Skeletal muscle tissue (tissue), 4 donors: ENCODE results near the gene GPATCH2. TPM values are rescaled to one million over a fixed set of nuclear protein-coding genes. Genes with fewer than 3 reads are reported as not detected.

ENCODE experiments used
- H3K27ac ChIP-seq: one replicate; pipeline ENCODE4 v1.7.0; 2013; ENCODE audit warnings: mild to moderate bottlenecking, low read depth, low read length, inconsistent platforms
- H3K27me3 ChIP-seq, 3 donors: one replicate each; pipeline ENCODE4 v1.7.0; 2013; ENCODE audit warnings: low read length in 3 of 3; ENCODE audit not compliant: control insufficient read depth in 3 of 3, insufficient read depth in 3 of 3
- H3K36me3 ChIP-seq, 3 donors: one replicate each; pipeline ENCODE4 v1.7.0; 2013; ENCODE audit warnings: low read length in 3 of 3; ENCODE audit not compliant: control insufficient read depth in 3 of 3, insufficient read depth in 3 of 3
- H3K4me1 ChIP-seq, 3 donors: one replicate each; pipeline ENCODE4 v1.7.0; 2013; ENCODE audit warnings: low read length in 3 of 3, mild to moderate bottlenecking in 3 of 3; ENCODE audit not compliant: control insufficient read depth in 3 of 3, insufficient read depth in 3 of 3
- H3K4me3 ChIP-seq, 3 donors: one replicate each; pipeline ENCODE4 v1.7.0; 2013; ENCODE audit warnings: low read length in 3 of 3
- H3K9ac ChIP-seq, 3 donors: one replicate each; pipeline ENCODE4 v1.7.0; 2013; ENCODE audit warnings: low read length in 3 of 3, mild to moderate bottlenecking in 3 of 3, moderate library complexity in 2 of 3, low read depth in 1 of 3
- H3K9me3 ChIP-seq, 3 donors: one replicate each; pipeline ENCODE4 v1.7.0; 2013; ENCODE audit warnings: low read length in 3 of 3; ENCODE audit not compliant: control insufficient read depth in 3 of 3
- total RNA-seq: library from RNA; depleted of rRNA; stranded (reverse); fragments of >200 nt; gene quantifications from one replicate; pipeline ENCODE4 v1.2.3, GENCODE V29; 2014
- donor health status: Osteomylitis.

GPATCH2 gene
- total RNA-seq, 1 donor from 2014 or later = 15.7 TPM

DNA sequence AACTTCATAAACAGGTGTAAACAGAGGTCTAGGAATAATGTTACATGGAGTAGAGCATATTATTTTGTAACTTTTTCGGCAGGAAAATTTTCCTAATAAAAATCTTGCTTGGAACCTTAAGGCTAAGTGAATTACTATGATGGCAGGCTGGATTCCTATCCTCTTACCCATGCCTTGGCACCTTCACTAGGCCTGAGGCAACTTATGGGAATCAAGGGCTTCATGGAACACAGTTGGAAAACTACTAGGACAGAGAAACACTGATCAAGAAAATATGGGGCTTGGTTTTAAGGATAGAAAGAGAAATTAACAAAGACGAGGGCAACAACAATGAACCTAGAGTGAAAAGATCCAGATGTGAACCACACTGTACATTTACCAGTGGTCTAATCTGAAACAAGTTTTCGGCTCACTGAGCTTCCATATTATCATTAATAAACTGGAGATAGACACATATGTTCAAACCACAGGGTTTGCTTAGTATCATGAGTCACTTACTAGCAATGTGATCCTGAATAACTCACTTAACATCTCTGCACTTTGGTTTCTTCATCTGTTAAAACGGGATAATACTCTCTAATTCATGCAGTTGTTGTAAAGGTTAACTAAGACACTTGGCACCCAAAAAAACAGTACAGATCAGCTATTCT, 68.5 kb downstream of the GPATCH2 start:
- H3K36me3 ChIP-seq = peaks cover 0 to 2% (median 0%) of the 10 kb centered on the region in 3 donors
- no peaks in the 10 kb centered on the region for H3K27me3 ChIP-seq
- no peak overlapping the region for H3K4me3 ChIP-seq
- H3K9ac ChIP-seq = no peak overlapping the region
- H3K4me1 ChIP-seq = no peaks in the 10 kb centered on the region
- no peak overlapping the region for H3K27ac ChIP-seq
- no peaks in the 10 kb centered on the region for H3K9me3 ChIP-seq

DNA sequence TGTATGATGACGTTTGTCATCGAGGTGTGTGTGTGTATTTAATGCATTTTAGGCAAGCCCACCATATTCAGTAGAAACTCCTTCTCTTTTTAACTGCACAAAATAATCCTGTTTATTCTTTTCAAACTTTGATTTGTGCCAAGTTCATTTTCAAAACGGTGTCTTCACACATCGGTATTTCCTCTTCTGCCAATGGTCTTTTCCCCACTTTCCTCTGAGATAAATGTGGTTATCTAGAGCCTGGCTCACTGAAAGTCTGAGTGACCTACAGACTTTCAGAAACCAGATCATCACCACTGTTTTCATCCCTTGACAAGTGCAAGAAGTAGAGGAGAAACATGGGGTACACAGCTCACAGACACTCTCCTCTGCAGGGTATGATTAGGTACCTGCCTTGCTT, 69.4 kb downstream of the GPATCH2 start:
- H3K36me3 ChIP-seq = peaks cover 0 to 2% (median 0%) of the 10 kb centered on the region in 3 donors
- no peak overlapping the region for H3K9ac ChIP-seq
- H3K27ac ChIP-seq = no peak overlapping the region
- H3K9me3 ChIP-seq = no peaks in the 10 kb centered on the region
- H3K4me3 ChIP-seq = no peak overlapping the region
- H3K4me1 ChIP-seq = no peaks in the 10 kb centered on the region
- H3K27me3 ChIP-seq = no peaks in the 10 kb centered on the region

DNA sequence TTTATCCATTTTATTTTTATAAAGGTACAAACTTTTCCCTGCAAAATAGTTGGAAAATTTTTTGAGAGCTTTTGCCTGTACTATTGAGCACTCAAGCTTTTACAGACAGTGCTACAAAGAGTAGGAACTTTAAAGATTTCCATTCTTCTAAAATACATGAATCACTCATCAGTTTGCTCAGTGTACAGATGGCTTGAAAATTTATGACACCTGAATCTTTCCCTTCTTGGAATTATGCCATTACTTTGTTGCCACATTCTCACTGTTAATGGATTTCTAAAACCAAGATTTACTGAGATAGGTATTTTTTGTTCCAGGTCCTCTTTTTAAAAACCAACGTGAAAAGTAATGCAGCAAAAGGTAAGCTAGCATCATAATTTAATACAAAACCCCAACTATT, 76.0 kb downstream of the GPATCH2 start:
- H3K4me1 ChIP-seq = no peaks in the 10 kb centered on the region
- H3K27ac ChIP-seq = no peak overlapping the region
- no peaks in the 10 kb centered on the region for H3K36me3 ChIP-seq
- H3K4me3 ChIP-seq = no peak overlapping the region
- no peak overlapping the region for H3K9ac ChIP-seq
- no peaks in the 10 kb centered on the region for H3K9me3 ChIP-seq
- H3K27me3 ChIP-seq = no peaks in the 10 kb centered on the region

DNA sequence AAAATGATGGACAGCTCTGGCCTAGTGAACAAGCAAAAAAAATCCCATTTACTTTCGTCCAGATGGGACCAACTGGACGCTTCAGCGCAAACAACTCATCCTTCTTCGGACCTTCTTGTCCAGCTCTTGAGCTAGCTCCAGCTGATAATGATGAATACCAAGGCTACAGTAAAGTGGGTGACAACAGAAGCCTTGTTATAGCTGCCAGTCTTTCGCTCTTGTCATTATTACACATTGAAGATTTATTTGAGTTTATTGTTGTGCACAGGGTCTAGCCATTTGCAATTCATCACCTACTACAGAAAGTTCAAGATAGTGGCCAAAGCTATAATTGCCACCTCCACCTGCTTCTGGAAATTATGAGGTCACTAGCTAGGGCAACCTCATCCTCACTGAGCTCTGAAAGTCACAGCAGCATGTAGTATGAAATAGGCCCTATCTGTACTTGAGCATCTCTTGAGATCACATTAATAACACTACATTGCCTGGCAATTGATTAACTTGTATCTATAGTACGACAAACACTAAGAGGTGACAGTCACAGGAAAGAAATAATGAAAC, 76.9 kb downstream of the GPATCH2 start:
- H3K9ac ChIP-seq = no peak overlapping the region
- no peaks in the 10 kb centered on the region for H3K9me3 ChIP-seq
- no peaks in the 10 kb centered on the region for H3K36me3 ChIP-seq
- H3K27me3 ChIP-seq = no peaks in the 10 kb centered on the region
- H3K27ac ChIP-seq = no peak overlapping the region
- H3K4me1 ChIP-seq = no peaks in the 10 kb centered on the region
- H3K4me3 ChIP-seq = no peak overlapping the region

DNA sequence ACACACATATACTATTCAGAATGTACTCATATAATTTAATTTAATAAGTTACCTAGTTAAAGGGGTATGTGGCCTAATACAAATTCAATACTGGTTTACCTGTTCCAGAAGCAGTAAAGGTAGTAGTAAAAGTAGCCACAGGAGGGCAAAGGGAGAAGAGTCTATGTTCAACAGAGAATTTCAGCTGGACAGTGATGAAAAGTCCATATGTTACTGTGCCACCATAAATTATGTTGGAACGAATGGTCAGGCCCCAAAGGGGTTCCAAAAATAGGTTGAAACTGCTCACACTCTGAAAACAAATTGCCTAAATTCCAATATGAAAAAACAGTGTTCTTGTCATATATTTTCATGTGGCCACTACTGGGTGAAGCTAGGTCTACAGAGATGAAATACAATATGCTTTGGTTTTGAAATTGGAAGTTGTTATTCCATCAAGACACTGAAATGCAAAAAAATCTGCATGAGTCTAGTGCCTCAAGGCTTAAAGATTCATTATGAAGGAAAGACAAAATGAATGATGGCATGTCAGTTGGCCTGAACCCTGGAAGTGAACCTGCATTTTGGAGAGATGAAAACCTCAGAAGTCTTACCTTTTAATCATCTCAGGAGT, 78.4 kb downstream of the GPATCH2 start:
- no peak overlapping the region for H3K4me3 ChIP-seq
- H3K9ac ChIP-seq = no peak overlapping the region
- peaks cover 0 to 4% (median 0%) of the 10 kb centered on the region in 3 donors for H3K36me3 ChIP-seq
- H3K27me3 ChIP-seq = no peaks in the 10 kb centered on the region
- H3K4me1 ChIP-seq = no peaks in the 10 kb centered on the region
- no peaks in the 10 kb centered on the region for H3K9me3 ChIP-seq
- H3K27ac ChIP-seq = no peak overlapping the region

DNA sequence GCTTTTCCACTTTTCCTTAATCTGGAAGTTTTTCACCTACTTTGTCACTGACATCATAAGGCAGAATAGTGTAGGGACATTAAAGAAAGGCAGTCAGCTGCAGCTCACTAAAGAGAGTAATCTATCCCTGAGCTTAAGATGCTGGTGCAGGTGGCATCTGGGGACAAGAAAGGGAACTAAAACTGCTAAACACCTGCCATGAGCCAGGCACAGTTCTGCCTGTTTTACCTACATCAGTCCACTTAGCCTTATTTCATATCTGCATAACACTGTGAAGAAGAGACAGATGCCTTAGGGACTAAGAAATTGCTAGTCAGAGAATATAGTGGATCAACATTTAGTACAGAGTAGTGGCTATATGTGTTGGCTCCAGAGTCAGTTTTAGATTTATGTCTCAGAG, 88.1 kb downstream of the GPATCH2 start:
- Histone ChIP-seq H3K9me3 (no peaks in the 10 kb centered on the region), H3K4me3 (no peak overlapping the region), H3K27ac (no peak overlapping the region), H3K4me1 (no peaks in the 10 kb centered on the region), H3K27me3 (no peaks in the 10 kb centered on the region), H3K9ac (no peak overlapping the region), H3K36me3 (peaks cover 0 to 4% (median 0%) of the 10 kb centered on the region in 3 donors)

DNA sequence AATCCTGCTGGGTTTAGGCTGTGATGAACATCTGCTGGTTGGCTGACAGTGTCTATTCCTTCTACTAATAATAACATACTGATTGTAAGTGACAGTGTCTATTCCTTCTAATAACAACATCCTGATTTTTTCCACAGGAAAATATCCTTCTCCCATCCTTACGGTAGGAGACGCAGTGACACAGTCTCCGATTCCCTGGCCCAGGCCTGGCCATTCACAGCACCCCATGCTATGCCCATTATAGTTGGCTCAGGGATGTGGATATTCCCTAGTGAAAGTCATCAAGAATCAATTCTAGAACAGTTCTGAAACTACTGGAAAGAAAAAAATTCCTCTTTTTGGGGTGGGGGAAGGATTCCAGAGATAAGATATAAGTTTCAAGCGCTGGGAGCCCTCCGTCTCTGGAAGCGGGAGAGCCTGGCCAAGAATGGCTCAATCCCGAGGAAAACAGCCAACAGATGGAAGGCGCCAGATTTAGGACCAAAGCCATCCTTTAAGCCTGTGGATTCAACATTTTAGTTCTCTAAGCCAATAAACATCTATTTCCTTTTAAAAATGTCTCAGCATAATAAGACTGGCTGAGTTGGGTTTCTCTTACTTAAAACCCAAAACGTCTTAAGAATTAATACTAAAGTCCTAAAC, 88.6 kb downstream of the GPATCH2 start:
- Histone ChIP-seq H3K27me3 (no peaks in the 10 kb centered on the region), H3K4me1 (no peaks in the 10 kb centered on the region), H3K36me3 (no peaks in the 10 kb centered on the region), H3K9ac (no peak overlapping the region), H3K4me3 (no peak overlapping the region), H3K27ac (no peak overlapping the region), H3K9me3 (no peaks in the 10 kb centered on the region)

DNA sequence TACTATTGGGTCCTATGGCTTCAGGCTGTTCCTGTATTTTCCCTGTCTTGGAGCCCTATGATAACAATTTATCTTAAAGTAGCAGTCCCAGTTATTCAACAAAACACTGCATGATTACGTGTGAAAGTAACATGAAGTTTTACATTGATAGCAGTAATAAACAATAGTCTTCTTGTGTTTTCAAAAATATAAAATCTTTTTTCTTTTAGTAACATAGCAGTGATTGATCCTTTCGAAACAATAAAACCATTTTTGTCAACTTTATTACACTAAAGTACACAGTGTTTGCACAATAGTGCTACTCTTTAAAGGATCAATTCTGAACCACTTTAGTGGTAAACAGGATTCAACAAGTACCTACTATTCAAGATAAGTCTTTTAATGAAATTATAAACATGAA, 90.6 kb downstream of the GPATCH2 start:
- no peak overlapping the region for H3K27ac ChIP-seq
- H3K4me3 ChIP-seq = no peak overlapping the region
- no peaks in the 10 kb centered on the region for H3K27me3 ChIP-seq
- H3K9ac ChIP-seq = no peak overlapping the region
- H3K9me3 ChIP-seq = no peaks in the 10 kb centered on the region
- H3K36me3 ChIP-seq = no peaks in the 10 kb centered on the region
- no peaks in the 10 kb centered on the region for H3K4me1 ChIP-seq

DNA sequence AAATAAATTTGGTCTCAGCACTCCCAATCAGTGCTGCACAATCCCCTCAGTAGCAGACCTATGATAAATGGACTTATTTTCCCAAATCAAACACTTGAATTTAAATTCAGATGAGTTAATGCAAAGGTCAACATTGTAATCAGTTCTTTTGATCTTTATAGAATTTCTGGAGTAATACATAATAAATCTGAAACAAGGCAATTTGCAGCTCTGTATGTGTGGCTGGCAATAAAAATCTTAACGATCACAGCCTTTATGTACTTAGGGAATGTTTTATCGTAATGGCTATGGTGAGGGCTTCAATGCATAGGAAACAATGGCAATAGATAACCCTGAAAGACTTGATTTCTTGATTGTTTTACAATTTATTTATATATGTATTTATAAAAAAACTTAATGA, 91.4 kb downstream of the GPATCH2 start:
- H3K36me3 ChIP-seq = no peaks in the 10 kb centered on the region
- no peak overlapping the region for H3K27ac ChIP-seq

More for the DNA sequence above, 91.4 kb downstream of the GPATCH2 start:
- H3K9ac ChIP-seq = no peak overlapping the region
- H3K27me3 ChIP-seq = no peaks in the 10 kb centered on the region
- H3K9me3 ChIP-seq = no peaks in the 10 kb centered on the region
- H3K4me3 ChIP-seq = no peak overlapping the region
- H3K4me1 ChIP-seq = no peaks in the 10 kb centered on the region
